Naive thymus-derived CD4-positive, alpha-beta T cell (primary cell): ENCODE measurements around the gene P3H3. TPM values are rescaled to one million over a fixed set of nuclear protein-coding genes. Genes with fewer than 3 reads are reported as not detected.

Source experiments
- ATAC-seq: fragments of 150-1000 bp; cut with Tn5 transposase; 2 replicates; pipeline ENCODE4 v1.10.0; 2021; ENCODE audit warnings: mild to moderate bottlenecking, moderate library complexity
- CTCF ChIA-PET: fragments of 350-600 bp; sonication (Branson Sonifier 250); formaldehyde crosslinking; loops from one replicate; lab custom pipeline; 2021; ENCODE audit warnings: antibody characterized with exemption; lab: Charles Lee
- POLR2A ChIA-PET: fragments of 350-600 bp; sonication (Branson Sonifier 250); formaldehyde crosslinking; loops from one replicate; lab custom pipeline; 2021; ENCODE audit warnings: antibody characterized with exemption, inconsistent platforms; lab: Charles Lee
- DNase-seq, 9 donors: peaks; one replicate each; pipeline versions ENCODE4 v3.0.0 to v3.0.0-alpha.2; 2020 to 2022; ENCODE audit warnings: mixed read lengths in 1 of 9
- H3K27ac ChIP-seq: one replicate; pipeline ENCODE4 v1.7.0; 2013; ENCODE audit warnings: mild to moderate bottlenecking, low read depth, low read length, moderate library complexity
- H3K27me3 ChIP-seq, 2 donors: one replicate each; pipeline ENCODE4 v1.7.0; 2013; ENCODE audit warnings: low read length in 2 of 2, mild to moderate bottlenecking in 2 of 2, moderate library complexity in 2 of 2; ENCODE audit not compliant: control insufficient read depth in 2 of 2, insufficient read depth in 2 of 2
- H3K36me3 ChIP-seq, 3 experiments: 1 replicate in 2 of 3; 2 replicates in 1 of 3; pipeline ENCODE4 v1.7.0; 2013; ENCODE audit warnings: low read length in 3 of 3, mild to moderate bottlenecking in 3 of 3, moderate library complexity in 1 of 3; ENCODE audit not compliant: insufficient read depth in 3 of 3, control insufficient read depth in 2 of 3
- H3K4me1 ChIP-seq, 2 donors: one replicate each; pipeline ENCODE4 v1.7.0; 2013; ENCODE audit warnings: low read length in 2 of 2, mild to moderate bottlenecking in 2 of 2, moderate library complexity in 1 of 2; ENCODE audit not compliant: control insufficient read depth in 2 of 2, insufficient read depth in 2 of 2
- H3K4me3 ChIP-seq: 2 replicates; pipeline ENCODE4 v1.7.0; 2013; ENCODE audit warnings: mild to moderate bottlenecking, low read length
- H3K9me3 ChIP-seq, 3 experiments: 1 replicate in 2 of 3; 2 replicates in 1 of 3; pipeline ENCODE4 v1.7.0; 2013; ENCODE audit warnings: low read length in 3 of 3; ENCODE audit not compliant: control insufficient read depth in 2 of 3
- H3K27ac Mint-ChIP-seq, 9 donors: one replicate each; pipeline ENCODE4 v1.8.0; 2020 to 2022; ENCODE audit warnings: mixed read lengths in 9 of 9, mild to moderate bottlenecking in 8 of 9, moderate library complexity in 5 of 9, inconsistent platforms in 2 of 9
- H3K27me3 Mint-ChIP-seq, 5 donors: one replicate each; pipeline ENCODE4 v1.8.0; 2021 to 2022; ENCODE audit warnings: mixed read lengths in 5 of 5, mild to moderate bottlenecking in 1 of 5
- H3K36me3 Mint-ChIP-seq, 5 donors: one replicate each; pipeline ENCODE4 v1.8.0; 2020 to 2022; ENCODE audit warnings: mixed read lengths in 5 of 5, mild to moderate bottlenecking in 3 of 5, inconsistent platforms in 1 of 5
- H3K4me1 Mint-ChIP-seq, 7 donors: one replicate each; pipeline ENCODE4 v1.8.0; 2020 to 2022; ENCODE audit warnings: mixed read lengths in 7 of 7, mild to moderate bottlenecking in 3 of 7, inconsistent platforms in 1 of 7
- H3K4me3 Mint-ChIP-seq, 10 donors: one replicate each; pipeline ENCODE4 v1.8.0; 2020 to 2022; ENCODE audit warnings: mild to moderate bottlenecking in 10 of 10, mixed read lengths in 10 of 10, moderate library complexity in 6 of 10, inconsistent platforms in 2 of 10
- H3K9me3 Mint-ChIP-seq, 11 donors: one replicate each; pipeline ENCODE4 v1.8.0; 2020 to 2022; ENCODE audit warnings: mixed read lengths in 11 of 11, mild to moderate bottlenecking in 4 of 11, inconsistent platforms in 1 of 11, moderate library complexity in 1 of 11
- intact Hi-C, 2 donors: fragments of 100-400 bp; cut with micrococcal nuclease; formaldehyde crosslinking; loops; one replicate each; pipeline ENCODE4 v1.15.1; 2023
- polyA plus RNA-seq, 2 donors: library from polyadenylated mRNA; unstranded; fragments of 300-500 nt; fragmentation: Illumina TruSeq; gene quantifications; one replicate each; pipeline ENCODE4 v1.2.3, GENCODE V29; 2021
- total RNA-seq, 6 experiments: library from RNA in 5 of 6; stranded (reverse) in 5 of 6; gene quantifications; 1 replicate in 5 of 6; 2 replicates in 1 of 6; pipeline ENCODE4 v1.2.3 and lab custom pipeline; 2021 to 2026

The P3H3 gene
- total and polyA plus RNA-seq, 7 experiments from 2014 or later, result 1.5 to 18.2 (median 4.1) TPM

DNA sequence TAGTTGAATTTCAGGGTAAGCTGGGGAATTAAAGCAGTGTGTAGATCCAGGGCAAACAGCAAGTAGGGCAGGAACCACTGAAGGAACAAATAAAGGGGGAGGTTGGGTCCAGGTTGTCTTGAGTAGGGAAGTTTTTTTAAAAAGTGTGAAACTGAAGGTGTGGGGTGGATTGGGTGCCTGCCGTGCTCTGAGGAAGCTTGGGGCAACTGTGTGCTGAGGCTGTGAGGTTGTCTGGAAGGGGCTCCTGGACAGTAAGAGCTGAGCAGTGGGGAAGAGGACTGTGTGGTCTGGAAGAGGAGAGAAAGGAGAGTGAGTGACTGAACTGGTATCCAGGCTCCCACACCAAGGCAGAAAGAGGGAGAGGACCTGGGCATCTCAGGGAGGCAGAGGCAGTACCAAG, 17.4 kb upstream of the P3H3 start:
- Mint-ChIP-seq H3K27me3 (peaks cover 0 to 4% (median 0%) of the 10 kb centered on the region in 5 donors), H3K4me1 (peaks cover 21 to 36% (median 25%) of the 10 kb centered on the region in 7 donors), H3K27ac (peak overlapping the region; percentile 31 to 90 (median 77)), H3K4me3 (peak overlapping the region in 4 of 10 donors; percentile 0 to 39 (median 18)), H3K36me3 (peaks cover 0 to 30% (median 18%) of the 10 kb centered on the region in 5 donors), H3K9me3 (no peaks in the 10 kb centered on the region)
- ChIA-PET CTCF (interaction anchor here (0.5 to 1.6 kb wide), 4 partner anchors 23 to 57 kb away, joined by 3 to 4 read pairs (median 4); no protein-coding TSS in a partner anchor), POLR2A (interaction anchor here (1.0 to 1.3 kb wide), 3 partner anchors 11 to 27 kb away, joined by 3 to 4 read pairs (median 3); partner anchors contain the start of gene GPR162)
- H3K36me3 ChIP-seq, result peaks cover 0 to 44% (median 6%) of the 10 kb centered on the region in 3 experiments
- intact Hi-C loops, result no loop called here
- peak overlapping the region; percentile 34 for H3K27ac ChIP-seq
- no peaks in the 10 kb centered on the region for H3K4me1 ChIP-seq
- no peaks in the 10 kb centered on the region for H3K9me3 ChIP-seq
- DNase-seq (no peak), ATAC-seq (no peak)
- no peak overlapping the region for H3K4me3 ChIP-seq
- no peaks in the 10 kb centered on the region for H3K27me3 ChIP-seq

GRCh38 chr12:6813363-6813762, 14.8 kb upstream of the P3H3 start:
- no peaks in the 10 kb centered on the region for H3K27me3 ChIP-seq
- H3K9me3 ChIP-seq, result no peaks in the 10 kb centered on the region
- intact Hi-C loops, result no loop called here
- ChIA-PET POLR2A (interaction anchor here (0.6 to 1.3 kb wide), 6 partner anchors 12 to 89 kb away, joined by 3 to 5 read pairs (median 4); partner anchors contain the start of genes CD4, COPS7A and MLF2), CTCF (interaction anchor here (0.8 to 1.6 kb wide), 2 partner anchors 47 to 79 kb away, joined by 3 to 5 read pairs; partner anchors contain the start of gene PTMS)
- Mint-ChIP-seq H3K36me3 (peaks cover 11 to 47% (median 32%) of the 10 kb centered on the region in 5 donors), H3K9me3 (peaks cover 0 to 2% (median 0%) of the 10 kb centered on the region in 11 donors), H3K27ac (peak overlapping the region in 3 of 9 donors; percentile 6 to 41 (median 15)), H3K4me3 (no peak overlapping the region), H3K4me1 (peaks cover 19 to 36% (median 29%) of the 10 kb centered on the region in 7 donors), H3K27me3 (peaks cover 0 to 4% (median 0%) of the 10 kb centered on the region in 5 donors)
- no peak overlapping the region for H3K27ac ChIP-seq
- H3K4me1 ChIP-seq, result no peaks in the 10 kb centered on the region
- H3K4me3 ChIP-seq, result no peak overlapping the region
- DNase-seq (no peak), ATAC-seq (no peak)
- peaks cover 0 to 57% (median 18%) of the 10 kb centered on the region in 3 experiments for H3K36me3 ChIP-seq

- Histone ChIP-seq H3K36me3 (peaks cover 0 to 69% (median 22%) of the 10 kb centered on the region in 3 experiments), H3K27ac (no peak overlapping the region), H3K4me1 (peaks cover 0 to 10% of the 10 kb centered on the region in 2 donors), H3K9me3 (no peaks in the 10 kb centered on the region), H3K4me3 (no peak overlapping the region), H3K27me3 (no peaks in the 10 kb centered on the region)
- CTCF ChIA-PET, result interaction anchor here (1.1 to 1.5 kb wide), 3 partner anchors 9 to 63 kb away, joined by 3 to 5 read pairs (median 4); partner anchors contain the start of gene MLF2
- Mint-ChIP-seq H3K4me3 (no peak overlapping the region), H3K27me3 (peaks cover 0 to 4% (median 2%) of the 10 kb centered on the region in 5 donors), H3K4me1 (peaks cover 10 to 27% (median 19%) of the 10 kb centered on the region in 7 donors), H3K27ac (peak overlapping the region in 6 of 9 donors; percentile 14 to 51 (median 36)), H3K9me3 (peaks cover 0 to 2% (median 0%) of the 10 kb centered on the region in 11 donors), H3K36me3 (peaks cover 11 to 40% (median 24%) of the 10 kb centered on the region in 5 donors)
- no peak for ATAC-seq
- intact Hi-C loops, result no loop called here
- POLR2A ChIA-PET, result interaction anchor here (0.6 kb wide), 1 partner anchor 28 kb away, joined by 3 read pairs; no protein-coding TSS in a partner anchor
- DNase-seq, result no peak
Observed at GRCh38 chr12:6816598-6816997, 11.6 kb upstream of the P3H3 start.

DNA sequence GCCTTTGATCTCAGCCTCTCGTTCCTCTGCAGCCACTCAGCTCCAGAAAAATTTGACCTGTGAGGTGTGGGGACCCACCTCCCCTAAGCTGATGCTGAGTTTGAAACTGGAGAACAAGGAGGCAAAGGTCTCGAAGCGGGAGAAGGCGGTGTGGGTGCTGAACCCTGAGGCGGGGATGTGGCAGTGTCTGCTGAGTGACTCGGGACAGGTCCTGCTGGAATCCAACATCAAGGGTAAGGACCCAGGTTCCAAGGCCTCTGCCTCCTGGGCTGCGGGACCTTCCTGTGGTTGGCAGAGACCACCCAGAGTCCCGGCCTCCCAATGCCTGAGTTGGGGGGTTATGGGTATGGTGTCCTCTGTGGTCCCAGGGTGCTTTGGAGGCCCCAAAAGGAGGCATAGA, 11.1 kb upstream of the P3H3 start:
- CTCF ChIA-PET, result interaction anchor here (1.1 to 1.5 kb wide), 3 partner anchors 8 to 64 kb away, joined by 3 to 5 read pairs (median 4); partner anchors contain the start of gene MLF2
- peaks cover 13 to 27% (median 20%) of the 10 kb centered on the region in 7 donors for H3K4me1 Mint-ChIP-seq
- Histone ChIP-seq H3K4me1 (peaks cover 0 to 13% of the 10 kb centered on the region in 2 donors), H3K27me3 (peaks cover 0 to 2% of the 10 kb centered on the region in 2 donors), H3K9me3 (no peaks in the 10 kb centered on the region), H3K4me3 (no peak overlapping the region), H3K36me3 (peaks cover 0 to 69% (median 22%) of the 10 kb centered on the region in 3 experiments), H3K27ac (no peak overlapping the region)
- no peak for ATAC-seq
- H3K36me3 Mint-ChIP-seq, result peaks cover 11 to 40% (median 24%) of the 10 kb centered on the region in 5 donors
- intact Hi-C loops, result no loop called here
- H3K27me3 Mint-ChIP-seq, result peaks cover 0 to 7% (median 4%) of the 10 kb centered on the region in 5 donors
- peak overlapping the region in 1 of 9 donors; percentile 51 for H3K27ac Mint-ChIP-seq
- H3K9me3 Mint-ChIP-seq, result peaks cover 0 to 2% (median 0%) of the 10 kb centered on the region in 11 donors
- no peak overlapping the region for H3K4me3 Mint-ChIP-seq
- no peak for DNase-seq
- POLR2A ChIA-PET, result interaction anchor here (0.6 kb wide), 1 partner anchor 28 kb away, joined by 3 read pairs; no protein-coding TSS in a partner anchor

DNA sequence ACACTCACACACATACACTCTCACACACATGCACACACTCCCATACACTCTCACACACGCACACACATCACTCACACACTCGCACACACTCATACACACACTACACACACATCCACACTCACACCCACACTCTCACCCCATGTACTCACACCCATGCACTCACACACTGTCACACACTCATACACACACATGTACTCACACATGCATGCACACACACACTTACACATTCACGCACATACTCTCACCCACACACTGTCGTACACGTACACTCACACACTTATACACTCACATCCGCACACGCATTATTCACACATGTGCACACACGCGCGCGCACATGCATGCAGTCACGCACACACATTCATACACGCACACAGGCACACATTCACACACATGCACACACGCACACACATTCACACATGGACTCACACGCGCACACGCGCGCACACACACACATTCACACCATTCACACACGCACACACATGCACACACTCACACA, 10.5 kb upstream of the P3H3 start:
- Mint-ChIP-seq H3K9me3 (peaks cover 0 to 2% (median 0%) of the 10 kb centered on the region in 11 donors), H3K27ac (peak overlapping the region in 4 of 9 donors; percentile 4 to 73 (median 34)), H3K4me1 (peaks cover 15 to 27% (median 20%) of the 10 kb centered on the region in 7 donors), H3K36me3 (peaks cover 11 to 40% (median 24%) of the 10 kb centered on the region in 5 donors), H3K27me3 (peaks cover 0 to 13% (median 4%) of the 10 kb centered on the region in 5 donors), H3K4me3 (no peak overlapping the region)
- DNase-seq (no peak), ATAC-seq (no peak)
- Histone ChIP-seq H3K36me3 (peaks cover 0 to 69% (median 22%) of the 10 kb centered on the region in 3 experiments), H3K9me3 (no peaks in the 10 kb centered on the region), H3K4me3 (no peak overlapping the region), H3K4me1 (peaks cover 0 to 15% of the 10 kb centered on the region in 2 donors), H3K27me3 (peaks cover 0 to 3% of the 10 kb centered on the region in 2 donors), H3K27ac (no peak overlapping the region)
- POLR2A ChIA-PET, result interaction anchor here (0.6 kb wide), 1 partner anchor 64 kb away, joined by 3 read pairs; no protein-coding TSS in a partner anchor
- CTCF ChIA-PET, result interaction anchor here (1.5 kb wide), 1 partner anchor 8 kb away, joined by 4 read pairs; no protein-coding TSS in a partner anchor
- intact Hi-C loops, result no loop called here

DNA sequence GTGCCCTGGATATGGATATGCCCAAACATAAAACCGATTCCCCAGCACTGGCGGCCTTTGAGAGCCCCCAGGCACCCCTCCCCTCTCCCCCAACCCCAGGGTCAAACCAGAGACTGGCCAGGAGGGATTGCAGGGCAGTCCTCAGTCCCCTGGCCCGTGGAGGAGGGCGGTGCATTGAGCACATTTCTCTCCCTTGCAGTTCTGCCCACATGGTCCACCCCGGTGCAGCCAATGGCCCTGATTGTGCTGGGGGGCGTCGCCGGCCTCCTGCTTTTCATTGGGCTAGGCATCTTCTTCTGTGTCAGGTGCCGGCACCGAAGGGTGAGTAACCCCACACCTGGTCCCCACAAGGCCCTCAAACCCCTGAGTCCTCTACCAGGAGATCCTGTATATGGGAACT, 10.0 kb upstream of the P3H3 start:
- Mint-ChIP-seq H3K27ac (peak overlapping the region in 2 of 9 donors; percentile 6 to 61), H3K27me3 (peaks cover 0 to 18% (median 9%) of the 10 kb centered on the region in 5 donors), H3K9me3 (peaks cover 0 to 2% (median 0%) of the 10 kb centered on the region in 11 donors), H3K4me1 (peaks cover 15 to 27% (median 20%) of the 10 kb centered on the region in 7 donors), H3K36me3 (peaks cover 11 to 40% (median 24%) of the 10 kb centered on the region in 5 donors), H3K4me3 (no peak overlapping the region)
- Histone ChIP-seq H3K4me1 (peaks cover 0 to 15% of the 10 kb centered on the region in 2 donors), H3K27ac (no peak overlapping the region), H3K4me3 (no peak overlapping the region), H3K36me3 (peaks cover 0 to 69% (median 22%) of the 10 kb centered on the region in 3 experiments), H3K27me3 (peaks cover 0 to 3% of the 10 kb centered on the region in 2 donors), H3K9me3 (no peaks in the 10 kb centered on the region)
- intact Hi-C loops, result no loop called here
- CTCF ChIA-PET, result interaction anchor here (1.9 kb wide), 1 partner anchor 64 kb away, joined by 4 read pairs; the partner anchor contains the start of gene MLF2
- DNase-seq, result no peak
- POLR2A ChIA-PET, result interaction anchor here (0.6 kb wide), 1 partner anchor 65 kb away, joined by 3 read pairs; no protein-coding TSS in a partner anchor
- ATAC-seq, result no peak
